ENCODE data around the gene PPP2R3B. TPM values are rescaled to one million over a fixed set of nuclear protein-coding genes. Genes with fewer than 3 reads are reported as not detected.

Gene PPP2R3B
- total and polyA plus RNA-seq, 2 of the 4 experiments (the other 2 are of a cell fraction) = 13.2 to 13.3 TPM

DNA sequence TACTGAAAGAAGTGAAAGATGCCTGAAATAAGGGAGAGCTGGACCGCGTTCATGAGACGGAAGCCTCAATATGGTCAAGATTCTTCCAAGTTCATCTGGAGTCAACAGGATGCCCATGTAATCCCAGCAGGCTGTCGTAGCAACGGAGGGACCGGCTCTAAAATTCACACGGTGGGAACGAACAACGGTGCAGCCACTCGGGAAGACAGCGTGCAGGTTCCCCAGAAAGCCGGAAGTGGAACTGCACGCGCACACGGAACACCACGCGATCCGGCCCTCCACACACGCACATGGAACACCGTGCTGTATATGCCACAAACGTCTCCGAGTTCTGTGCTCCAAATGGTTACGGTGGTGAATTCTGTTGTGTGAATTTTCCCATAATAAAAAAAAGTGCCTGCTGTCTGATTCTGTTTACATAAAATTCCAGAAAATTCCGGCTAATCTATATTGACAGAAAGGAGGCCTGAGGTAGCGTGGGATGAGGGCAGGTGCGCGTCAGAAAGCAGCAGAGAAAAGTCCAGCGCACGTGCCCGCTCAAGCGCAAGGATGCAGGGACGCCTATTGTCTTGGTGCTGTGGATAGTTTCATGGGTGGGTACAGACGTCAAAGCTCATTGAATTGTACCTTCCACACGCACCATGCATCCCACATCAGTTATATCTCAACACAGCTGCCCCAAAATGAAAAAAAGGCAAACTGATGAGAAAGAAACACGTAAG, 31.2 kb downstream of the PPP2R3B start:
- H3K9me3 ChIP-seq (ENCODE audit: control insufficient read depth, insufficient read depth, low read length) = peaks cover 5% of the 10 kb centered on the region
- no peak overlapping the region for H4K91ac ChIP-seq (ENCODE audit: insufficient read depth, low read depth, low read length)
- H3K23ac ChIP-seq (ENCODE audit: low read depth, low read length) = no peak overlapping the region
- intact Hi-C loops (cut with micrococcal nuclease) (no loop called here), in situ Hi-C loops (cut with MboI; ENCODE audit: low sequenced_read_pairs) (no loop called here), dilution Hi-C loops (cut with HindIII; ENCODE audit: low sequenced_read_pairs, unreplicated experiment) (no loop called here)
- no peak overlapping the region for H2BK20ac ChIP-seq (ENCODE audit: low read depth, low read length)
- H3K9me1 ChIP-seq (ENCODE audit: insufficient read depth, low read length) = no peaks in the 10 kb centered on the region
- no peak overlapping the region for H2BK5ac ChIP-seq (ENCODE audit: low read depth, low read length, poor library complexity, severe bottlenecking)
- TF ChIP-seq, protein P1, sequence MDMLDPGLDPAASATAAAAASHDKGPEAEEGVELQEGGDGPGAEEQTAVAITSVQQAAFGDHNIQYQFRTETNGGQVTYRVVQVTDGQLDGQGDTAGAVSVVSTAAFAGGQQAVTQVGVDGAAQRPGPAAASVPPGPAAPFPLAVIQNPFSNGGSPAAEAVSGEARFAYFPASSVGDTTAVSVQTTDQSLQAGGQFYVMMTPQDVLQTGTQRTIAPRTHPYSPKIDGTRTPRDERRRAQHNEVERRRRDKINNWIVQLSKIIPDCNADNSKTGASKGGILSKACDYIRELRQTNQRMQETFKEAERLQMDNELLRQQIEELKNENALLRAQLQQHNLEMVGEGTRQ (IDR thresholded peaks at IDR 0.05; ENCODE audit: low read depth, low read length) = no peak
- TF ChIP-seq RCOR1 (IDR thresholded peaks at IDR 0.05; ENCODE audit: insufficient replicate concordance, low read length) = no peak
- no peak for TF ChIP-seq BHLHE40 (IDR thresholded peaks at IDR 0.05; ENCODE audit: low read depth, low read length)
- no peak for TF ChIP-seq CHD1 (IDR thresholded peaks at IDR 0.05; ENCODE audit: low read depth, low read length)
- TF ChIP-seq, protein P2, sequence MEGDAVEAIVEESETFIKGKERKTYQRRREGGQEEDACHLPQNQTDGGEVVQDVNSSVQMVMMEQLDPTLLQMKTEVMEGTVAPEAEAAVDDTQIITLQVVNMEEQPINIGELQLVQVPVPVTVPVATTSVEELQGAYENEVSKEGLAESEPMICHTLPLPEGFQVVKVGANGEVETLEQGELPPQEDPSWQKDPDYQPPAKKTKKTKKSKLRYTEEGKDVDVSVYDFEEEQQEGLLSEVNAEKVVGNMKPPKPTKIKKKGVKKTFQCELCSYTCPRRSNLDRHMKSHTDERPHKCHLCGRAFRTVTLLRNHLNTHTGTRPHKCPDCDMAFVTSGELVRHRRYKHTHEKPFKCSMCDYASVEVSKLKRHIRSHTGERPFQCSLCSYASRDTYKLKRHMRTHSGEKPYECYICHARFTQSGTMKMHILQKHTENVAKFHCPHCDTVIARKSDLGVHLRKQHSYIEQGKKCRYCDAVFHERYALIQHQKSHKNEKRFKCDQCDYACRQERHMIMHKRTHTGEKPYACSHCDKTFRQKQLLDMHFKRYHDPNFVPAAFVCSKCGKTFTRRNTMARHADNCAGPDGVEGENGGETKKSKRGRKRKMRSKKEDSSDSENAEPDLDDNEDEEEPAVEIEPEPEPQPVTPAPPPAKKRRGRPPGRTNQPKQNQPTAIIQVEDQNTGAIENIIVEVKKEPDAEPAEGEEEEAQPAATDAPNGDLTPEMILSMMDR (conservative IDR thresholded peaks at IDR 0.05; ENCODE audit: low read depth, low read length) = no peak
- no peak for TF ChIP-seq CEBPB (IDR thresholded peaks at IDR 0.05; ENCODE audit: low read depth, low read length)
- TF ChIP-seq MAFK (IDR thresholded peaks at IDR 0.05; ENCODE audit: low read depth, low read length) = no peak
- TF ChIP-seq, protein P3, sequence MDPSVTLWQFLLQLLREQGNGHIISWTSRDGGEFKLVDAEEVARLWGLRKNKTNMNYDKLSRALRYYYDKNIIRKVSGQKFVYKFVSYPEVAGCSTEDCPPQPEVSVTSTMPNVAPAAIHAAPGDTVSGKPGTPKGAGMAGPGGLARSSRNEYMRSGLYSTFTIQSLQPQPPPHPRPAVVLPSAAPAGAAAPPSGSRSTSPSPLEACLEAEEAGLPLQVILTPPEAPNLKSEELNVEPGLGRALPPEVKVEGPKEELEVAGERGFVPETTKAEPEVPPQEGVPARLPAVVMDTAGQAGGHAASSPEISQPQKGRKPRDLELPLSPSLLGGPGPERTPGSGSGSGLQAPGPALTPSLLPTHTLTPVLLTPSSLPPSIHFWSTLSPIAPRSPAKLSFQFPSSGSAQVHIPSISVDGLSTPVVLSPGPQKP (IDR thresholded peaks at IDR 0.05; ENCODE audit: borderline replicate concordance, low read depth, low read length) = no peak
- no peak for TF ChIP-seq FOS (IDR thresholded peaks at IDR 0.05; ENCODE audit: low read depth, low read length)
- TF ChIP-seq RAD21 (IDR thresholded peaks at IDR 0.05; ENCODE audit: low read length) = no peak
- TF ChIP-seq MXI1 (IDR thresholded peaks at IDR 0.05; ENCODE audit: borderline replicate concordance, low read depth, low read length) = no peak
- TF ChIP-seq MAZ (IDR thresholded peaks at IDR 0.05; ENCODE audit: borderline replicate concordance, low read depth, low read length) = no peak
- TF ChIP-seq NFE2L2 (IDR thresholded peaks at IDR 0.05; ENCODE audit: low read depth, low read length) = no peak
- no peak for TF ChIP-seq SMC3 (IDR thresholded peaks at IDR 0.05; ENCODE audit: low read depth, low read length)
- TF ChIP-seq POLR2A (IDR thresholded peaks at IDR 0.05; ENCODE audit: low read depth, low read length) = no peak
- no peak for TF ChIP-seq RFX5 (IDR thresholded peaks at IDR 0.05; ENCODE audit: low read depth, low read length)
- H3K4me2 ChIP-seq (ENCODE audit: low read depth, low read length) = no peak overlapping the region
- BruUV-seq (replicated peaks) = no TSS peak
- H3K27ac ChIP-seq (ENCODE audit: insufficient read depth, low read length) = no peak overlapping the region
- H4K20me1 ChIP-seq (ENCODE audit: insufficient read depth, low read length) = no peaks in the 10 kb centered on the region; the same call in 1 of the 2 replicates
- ATAC-seq (ENCODE audit: low read depth) = no peak
- H2AK9ac ChIP-seq (replicated peaks; ENCODE audit: low read depth, low read length, poor library complexity) = no peak overlapping the region
- H3K56ac ChIP-seq (ENCODE audit: extremely low read depth, insufficient read depth, low read length) = no peak overlapping the region
- no peak overlapping the region for H3K9ac ChIP-seq (ENCODE audit: low read depth, low read length)
- POLR2A ChIA-PET (ENCODE audit: unreplicated experiment) = no interaction called here
- H3K18ac ChIP-seq (ENCODE audit: low read depth, low read length) = no peak overlapping the region
- CTCF ChIA-PET = no interaction called here
- no peak overlapping the region for H3K14ac ChIP-seq (replicated peaks; ENCODE audit: low read depth, low read length)
- 94% methylated on average over 19 of the region's 35 CpGs; no CpG with 5 or more reads in 1 of the 2 experiments for WGBS, 2 experiments (ENCODE audit: extremely low coverage in 2 of 2, insufficient read length in 1 of 2)
- no peaks in the 10 kb centered on the region for H3K27me3 ChIP-seq (ENCODE audit: control insufficient read depth, insufficient read depth, low read length)
- H3K4me1 ChIP-seq (ENCODE audit: control insufficient read depth, insufficient read depth, low read length) = no peaks in the 10 kb centered on the region
- no peak overlapping the region for H3K4ac ChIP-seq (ENCODE audit: low read depth, low read length)
- no peak overlapping the region for H4K5ac ChIP-seq (ENCODE audit: low read depth, low read length)
- H2AFZ ChIP-seq (replicated peaks; ENCODE audit: low read length, poor library complexity) = no peak overlapping the region
- peaks cover 6% of the 10 kb centered on the region; the same call in 1 of the 2 replicates for H3K36me3 ChIP-seq (ENCODE audit: control insufficient read depth, insufficient read depth, low read length)
- H3K79me1 ChIP-seq (ENCODE audit: low read depth in 1 of 2, low read length in 2 of 2) = peaks cover 0 to 5% of the 10 kb centered on the region in 2 experiments; a peak in 1 of 4 replicates
- H3K4me3 ChIP-seq (ENCODE audit: insufficient read depth, low read depth, low read length) = no peak overlapping the region
- H4K8ac ChIP-seq (ENCODE audit: low read depth in 2 of 2, low read length in 2 of 2) = no peak overlapping the region
- no peak for DNase-seq
- H2BK15ac ChIP-seq (ENCODE audit: low read depth, low read length) = no peak overlapping the region
- H2BK120ac ChIP-seq (ENCODE audit: low read depth, low read length) = no peak overlapping the region
- no peak overlapping the region for H2AK5ac ChIP-seq (ENCODE audit: low read depth, low read length)
